ENCODE measurements around the gene ITGB4. TPM values are rescaled to one million over a fixed set of nuclear protein-coding genes. Genes with fewer than 3 reads are reported as not detected.

Gene ITGB4
- total RNA-seq, 4 donors from 2014 or later: 10.7 to 27.0 (median 17.3) TPM

DNA sequence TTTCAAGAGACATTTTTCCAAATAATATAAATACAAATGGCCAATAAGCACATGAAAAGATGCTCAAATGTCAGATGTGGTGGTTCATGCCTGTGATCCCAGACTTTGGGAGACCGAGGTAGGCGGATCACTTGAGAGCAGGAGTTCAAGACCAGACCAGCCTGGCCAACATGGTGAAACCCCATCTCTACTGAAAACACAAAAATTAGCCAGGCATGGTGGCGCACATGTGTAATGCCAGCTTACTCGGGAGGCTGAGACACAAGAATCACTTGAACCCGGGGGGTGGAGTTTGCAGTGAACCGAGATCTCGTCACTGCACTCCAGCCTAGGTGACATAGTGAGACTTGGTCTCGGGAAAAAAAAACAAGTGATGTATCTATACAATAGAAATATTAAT lies 46.6 kb downstream of the ITGB4 start:
- ATAC-seq (ENCODE audit: low FRiP score): no peak
- TF ChIP-seq, protein P1, sequence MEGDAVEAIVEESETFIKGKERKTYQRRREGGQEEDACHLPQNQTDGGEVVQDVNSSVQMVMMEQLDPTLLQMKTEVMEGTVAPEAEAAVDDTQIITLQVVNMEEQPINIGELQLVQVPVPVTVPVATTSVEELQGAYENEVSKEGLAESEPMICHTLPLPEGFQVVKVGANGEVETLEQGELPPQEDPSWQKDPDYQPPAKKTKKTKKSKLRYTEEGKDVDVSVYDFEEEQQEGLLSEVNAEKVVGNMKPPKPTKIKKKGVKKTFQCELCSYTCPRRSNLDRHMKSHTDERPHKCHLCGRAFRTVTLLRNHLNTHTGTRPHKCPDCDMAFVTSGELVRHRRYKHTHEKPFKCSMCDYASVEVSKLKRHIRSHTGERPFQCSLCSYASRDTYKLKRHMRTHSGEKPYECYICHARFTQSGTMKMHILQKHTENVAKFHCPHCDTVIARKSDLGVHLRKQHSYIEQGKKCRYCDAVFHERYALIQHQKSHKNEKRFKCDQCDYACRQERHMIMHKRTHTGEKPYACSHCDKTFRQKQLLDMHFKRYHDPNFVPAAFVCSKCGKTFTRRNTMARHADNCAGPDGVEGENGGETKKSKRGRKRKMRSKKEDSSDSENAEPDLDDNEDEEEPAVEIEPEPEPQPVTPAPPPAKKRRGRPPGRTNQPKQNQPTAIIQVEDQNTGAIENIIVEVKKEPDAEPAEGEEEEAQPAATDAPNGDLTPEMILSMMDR (IDR thresholded peaks at IDR 0.05): no peak
- no peak for DNase-seq (ENCODE audit: low spot score)

DNA sequence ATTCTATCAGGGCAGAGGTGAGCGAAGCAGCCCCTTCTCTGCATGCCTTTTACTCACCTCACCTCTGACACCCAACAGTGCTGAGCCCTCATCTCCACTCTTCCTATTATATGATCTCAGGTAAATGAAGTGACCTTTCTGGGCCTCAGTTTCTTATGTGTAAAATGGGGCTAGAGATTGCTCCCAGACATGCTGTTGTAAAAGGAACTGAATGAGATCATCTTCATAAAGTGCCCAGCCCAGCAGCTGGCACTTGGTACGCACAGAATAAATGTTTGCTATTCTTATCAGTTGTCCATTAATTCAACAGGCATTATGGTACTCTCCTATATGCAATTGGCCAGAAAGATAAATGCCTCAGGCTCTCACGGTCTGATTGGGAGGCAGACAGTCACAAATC lies 48.3 kb downstream of the ITGB4 start:
- DNase-seq (ENCODE audit: low spot score) (no peak), ATAC-seq (ENCODE audit: low FRiP score) (no peak)
- TF ChIP-seq, protein P1 (IDR thresholded peaks at IDR 0.05): no peak

DNA sequence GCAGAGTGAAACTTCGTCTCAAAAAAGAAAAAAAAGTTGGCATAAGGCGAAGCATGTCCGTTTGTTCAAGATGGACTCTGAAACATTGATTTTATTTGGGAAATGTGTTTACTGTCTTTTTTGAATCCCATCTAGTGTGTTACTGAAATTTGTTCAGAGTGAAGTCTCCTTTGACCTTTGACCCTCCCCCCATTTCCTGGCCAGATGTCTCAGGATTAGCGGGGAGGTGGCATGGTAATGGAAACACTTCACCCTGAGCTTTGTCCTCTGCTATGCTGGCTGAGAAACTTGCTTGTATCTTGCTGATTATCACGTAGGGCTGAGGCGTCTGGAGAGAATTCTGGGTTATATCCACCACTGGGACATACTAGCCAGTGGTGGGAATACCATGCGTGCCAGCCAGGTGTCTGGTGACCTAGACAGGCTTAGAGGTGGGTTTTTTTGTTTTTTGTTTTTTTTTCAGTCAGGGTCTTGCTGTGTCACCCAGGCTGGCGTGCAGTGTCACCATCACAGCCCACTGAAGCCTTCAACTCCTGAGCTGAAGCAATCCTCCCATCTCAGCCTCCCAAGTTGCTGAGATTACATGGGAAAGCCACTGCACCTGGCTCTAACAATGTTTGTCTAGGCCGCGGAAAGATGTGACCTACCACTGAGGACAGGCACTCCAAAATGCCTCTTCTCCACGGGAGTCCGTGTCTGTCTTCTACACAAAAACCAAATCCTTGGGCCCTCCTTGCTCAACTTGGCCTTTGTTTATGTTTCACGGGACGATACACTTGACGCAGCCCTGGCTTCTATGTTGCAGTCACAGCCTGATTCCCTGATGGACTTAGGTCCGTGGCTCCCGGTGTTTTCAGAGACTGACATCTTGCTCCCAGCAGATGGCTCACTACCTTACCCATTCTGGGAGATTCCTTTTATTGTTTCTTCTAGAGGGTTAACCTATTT lies 50.3 kb downstream of the ITGB4 start:
- TF ChIP-seq, protein P1 (IDR thresholded peaks at IDR 0.05): no peak
- DNase-seq (ENCODE audit: low spot score) (no peak), ATAC-seq (ENCODE audit: low FRiP score) (no peak)

DNA sequence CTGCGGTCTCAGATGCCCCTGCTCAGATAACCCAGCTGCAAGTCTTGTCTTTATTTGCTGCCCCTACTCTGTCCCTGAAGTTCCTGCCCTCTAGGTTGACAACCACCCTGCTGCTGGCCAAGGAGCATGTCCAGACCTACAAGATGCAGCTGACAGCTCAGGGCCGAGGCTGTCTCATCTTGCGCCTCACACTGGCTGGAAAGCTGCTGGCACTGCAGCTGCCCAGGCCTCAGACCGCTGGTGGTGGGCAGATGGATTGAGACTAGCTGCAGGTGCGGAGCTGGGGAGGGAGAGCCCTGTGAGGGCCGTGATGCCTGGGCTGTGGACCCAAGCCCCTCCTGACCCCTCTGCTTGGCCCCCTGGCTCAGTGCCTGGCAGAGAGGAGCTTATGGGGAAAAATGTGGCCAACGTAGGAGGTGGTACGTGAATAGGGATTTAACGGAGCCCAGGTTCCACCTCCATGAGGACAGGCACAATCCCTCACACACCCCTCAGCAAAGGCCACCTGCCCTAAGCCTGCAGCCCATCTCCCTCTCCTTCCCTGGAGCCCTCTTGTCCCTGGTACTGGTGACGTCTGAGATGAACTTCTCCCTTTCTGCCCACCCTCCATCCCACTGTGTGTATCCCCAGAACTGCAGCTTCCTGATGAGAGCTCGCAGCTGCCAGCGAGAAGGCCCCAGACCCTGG lies 52.0 kb downstream of the ITGB4 start:
- ATAC-seq (ENCODE audit: low FRiP score) (peak; percentile 19), DNase-seq (ENCODE audit: low spot score) (no peak)
- TF ChIP-seq, protein P1 (IDR thresholded peaks at IDR 0.05): no peak

GRCh38 chr17:75773808-75774470 lies 52.7 kb downstream of the ITGB4 start:
- ATAC-seq (ENCODE audit: low FRiP score): no peak
- TF ChIP-seq, protein P1 (IDR thresholded peaks at IDR 0.05): no peak

DNA sequence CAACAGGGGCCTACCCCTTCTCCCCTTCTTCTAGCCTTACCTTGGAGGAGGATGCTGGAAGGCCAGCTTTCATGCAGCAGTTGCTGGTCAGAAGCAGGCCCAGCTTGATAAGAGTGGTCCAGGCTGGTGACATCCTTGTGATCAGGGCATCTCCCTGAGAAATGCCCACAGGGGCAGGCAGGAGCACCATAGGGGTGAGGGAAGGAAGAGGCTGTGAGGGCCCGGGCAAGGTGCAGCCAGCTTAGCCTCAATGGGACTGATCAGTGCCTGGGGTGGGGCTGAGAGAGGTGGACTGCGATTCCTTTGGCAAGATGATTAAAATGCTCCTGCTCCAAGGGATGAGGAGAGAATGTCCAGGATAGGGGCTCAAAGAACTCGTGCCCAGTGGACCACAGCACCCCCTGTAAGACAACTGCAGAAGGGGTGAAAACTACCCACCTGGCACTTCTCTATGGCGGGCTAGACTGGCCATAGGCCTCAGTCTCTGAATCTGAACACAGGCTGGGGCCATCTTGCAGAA lies 53.3 kb downstream of the ITGB4 start:
- TF ChIP-seq, protein P1 (IDR thresholded peaks at IDR 0.05): no peak
- DNase-seq (ENCODE audit: low spot score) (no peak), ATAC-seq (ENCODE audit: low FRiP score) (no peak)

More at GRCh38 chr17:75773808-75774470, 52.7 kb downstream of the ITGB4 start:
- DNase-seq (ENCODE audit: low spot score): no peak
